Melanocyte of skin (primary cell): ENCODE measurements around the gene CDH15. TPM values are rescaled to one million over a fixed set of nuclear protein-coding genes. Genes with fewer than 3 reads are reported as not detected.

ENCODE experiments used
- total RNA-seq, 2 donors: library from RNA; depleted of rRNA; stranded (reverse); fragments of >200 nt; gene quantifications; 2 replicates each; pipeline ENCODE4 v1.2.3, GENCODE V29; 2012

Gene CDH15, protein sequence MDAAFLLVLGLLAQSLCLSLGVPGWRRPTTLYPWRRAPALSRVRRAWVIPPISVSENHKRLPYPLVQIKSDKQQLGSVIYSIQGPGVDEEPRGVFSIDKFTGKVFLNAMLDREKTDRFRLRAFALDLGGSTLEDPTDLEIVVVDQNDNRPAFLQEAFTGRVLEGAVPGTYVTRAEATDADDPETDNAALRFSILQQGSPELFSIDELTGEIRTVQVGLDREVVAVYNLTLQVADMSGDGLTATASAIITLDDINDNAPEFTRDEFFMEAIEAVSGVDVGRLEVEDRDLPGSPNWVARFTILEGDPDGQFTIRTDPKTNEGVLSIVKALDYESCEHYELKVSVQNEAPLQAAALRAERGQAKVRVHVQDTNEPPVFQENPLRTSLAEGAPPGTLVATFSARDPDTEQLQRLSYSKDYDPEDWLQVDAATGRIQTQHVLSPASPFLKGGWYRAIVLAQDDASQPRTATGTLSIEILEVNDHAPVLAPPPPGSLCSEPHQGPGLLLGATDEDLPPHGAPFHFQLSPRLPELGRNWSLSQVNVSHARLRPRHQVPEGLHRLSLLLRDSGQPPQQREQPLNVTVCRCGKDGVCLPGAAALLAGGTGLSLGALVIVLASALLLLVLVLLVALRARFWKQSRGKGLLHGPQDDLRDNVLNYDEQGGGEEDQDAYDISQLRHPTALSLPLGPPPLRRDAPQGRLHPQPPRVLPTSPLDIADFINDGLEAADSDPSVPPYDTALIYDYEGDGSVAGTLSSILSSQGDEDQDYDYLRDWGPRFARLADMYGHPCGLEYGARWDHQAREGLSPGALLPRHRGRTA
- under 1 TPM; 0.33 to 0.34 TPM for total RNA-seq

DNA sequence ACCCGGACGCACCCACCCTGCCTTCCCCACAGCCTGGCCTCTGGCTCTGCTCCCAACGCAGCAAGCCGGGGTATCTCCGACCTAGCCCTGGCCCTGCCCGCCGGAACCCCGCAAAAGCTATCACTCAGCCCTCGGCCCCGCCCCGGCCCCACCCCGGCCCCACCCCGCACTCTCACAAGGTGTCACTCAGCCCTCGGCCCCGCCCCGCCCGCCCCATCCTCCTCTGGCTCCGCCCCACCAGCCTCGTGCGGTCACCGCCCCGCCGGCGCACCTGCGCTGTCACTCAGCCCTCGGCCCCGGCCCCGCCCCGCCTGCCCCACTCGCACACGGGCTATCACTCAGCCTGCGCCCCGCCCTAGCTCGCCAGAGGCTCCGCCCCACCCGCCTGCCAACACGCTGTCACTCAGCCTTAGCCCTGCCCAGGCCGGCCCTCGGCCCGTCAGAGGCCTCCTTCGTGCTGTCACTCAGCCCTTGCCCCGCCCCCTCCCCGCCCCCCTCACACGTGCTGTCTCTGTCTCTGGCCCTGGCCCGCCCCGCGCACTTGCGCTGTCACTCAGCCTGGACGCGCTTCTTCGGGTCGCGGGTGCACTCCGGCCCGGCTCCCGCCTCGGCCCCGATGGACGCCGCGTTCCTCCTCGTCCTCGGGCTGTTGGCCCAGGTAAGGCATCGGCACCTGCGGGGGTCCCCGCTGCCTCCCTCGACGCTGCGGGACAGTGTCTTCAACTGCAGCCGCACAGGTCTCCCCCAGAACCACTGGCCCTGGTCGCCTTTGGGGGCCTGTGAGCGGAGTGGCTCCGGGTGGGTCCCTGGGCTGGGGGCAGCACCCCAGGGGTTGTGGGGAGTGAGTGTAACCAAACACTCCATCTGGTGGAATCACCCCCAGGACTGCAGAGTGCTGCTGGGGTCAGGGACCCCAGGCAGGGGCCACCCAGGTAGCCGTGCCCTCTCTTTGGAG lies at the start of gene CDH15:
TSS of gene CDH15 (plus strand) at position 533 of the 955 bp plus-strand sequence. CDS start at position 617, 84 bp downstream.

DNA sequence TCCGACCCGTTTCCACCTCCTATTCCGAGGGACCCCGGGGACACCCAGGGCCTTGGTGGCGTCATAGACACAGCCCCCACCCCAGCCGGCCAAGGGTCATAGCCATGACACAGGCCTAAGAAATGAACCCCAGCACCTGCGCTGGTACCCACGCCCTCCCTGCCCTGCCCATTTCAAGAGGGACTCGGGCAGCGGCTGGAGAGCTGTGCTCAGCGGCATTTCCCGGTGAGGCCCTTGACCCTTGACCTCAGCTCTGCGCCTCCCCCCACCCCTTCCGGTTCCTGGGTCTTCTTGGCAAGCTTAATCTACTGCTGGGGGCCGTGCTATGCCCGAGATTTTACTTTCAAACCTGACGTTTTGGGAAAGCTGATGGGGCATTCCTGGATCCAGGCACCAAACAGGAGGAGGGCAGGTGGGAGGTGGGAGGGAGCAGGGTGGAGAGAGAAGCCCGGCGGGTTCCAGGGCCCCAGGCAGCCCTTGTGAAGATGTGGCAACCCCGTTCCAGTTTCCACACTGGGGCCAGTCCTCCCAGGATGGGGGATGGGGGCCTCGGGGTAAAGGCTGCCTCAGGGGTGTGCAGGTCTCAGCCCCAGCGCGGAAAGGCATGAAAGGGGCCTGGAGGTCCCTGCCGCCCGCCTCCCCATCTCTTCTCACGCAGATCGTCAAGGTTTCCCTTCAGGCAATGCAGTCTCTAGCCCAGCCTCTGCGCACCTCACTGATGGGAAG lies 28.7 kb downstream of the CDH15 start, which contains the start of gene SLC22A31:
TSS of gene SLC22A31 (minus strand) at position 414 of the 726 bp plus-strand sequence. CDS start at position 378, 36 bp downstream.

DNA sequence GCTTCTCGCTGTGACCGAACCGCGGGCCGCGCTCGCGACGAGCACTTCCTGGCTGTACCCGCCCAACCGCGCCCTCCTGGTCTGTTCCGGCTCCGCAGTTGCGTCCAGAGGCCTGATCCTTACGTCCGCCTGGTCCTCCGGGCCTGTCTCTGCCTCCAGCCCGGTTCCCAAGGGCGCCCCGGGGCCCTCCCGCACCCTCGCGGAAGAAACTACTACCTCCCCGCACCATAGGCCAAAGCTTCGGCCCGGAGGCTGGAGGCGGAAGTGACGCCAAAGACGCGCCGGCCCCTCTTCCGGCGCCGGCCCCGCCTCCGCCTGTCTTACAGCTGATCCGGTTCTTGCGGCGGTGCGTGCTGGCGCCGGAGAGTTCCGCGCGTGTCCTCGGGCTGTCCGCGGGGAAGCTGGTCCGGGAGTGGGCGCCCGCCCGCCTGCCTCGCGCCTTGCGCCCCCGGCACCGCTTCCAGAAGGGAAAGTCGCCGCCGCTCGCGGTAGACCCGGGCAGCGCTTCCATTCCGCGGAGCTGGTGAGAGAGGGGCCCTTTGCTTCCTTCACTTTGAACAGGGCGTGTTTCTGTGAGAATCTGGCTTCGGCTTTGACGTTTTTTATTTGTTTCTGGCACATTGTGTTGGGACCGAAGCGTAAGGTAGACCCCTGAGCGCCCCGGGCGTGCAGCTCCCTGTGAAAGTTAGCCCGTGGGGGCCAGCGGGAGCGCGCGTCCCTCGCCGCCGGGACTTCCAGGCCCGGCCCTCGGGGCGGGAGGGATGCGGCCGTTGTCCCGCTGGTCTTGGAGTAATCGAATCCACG lies 46.0 kb downstream of the CDH15 start, which contains the start of gene ZNF778:
TSS of gene ZNF778 (plus strand) at position 316 of the 804 bp plus-strand sequence. CDS start 3,425 bp downstream, outside the sequence.

Other genes starting within 250 kb of the CDH15 start
- gene CBFA2T3, start 194.5 kb upstream of the CDH15 start, total RNA-seq = not detected
- gene ACSF3, start 77.9 kb upstream of the CDH15 start, total RNA-seq = 10 to 100 TPM; 22.4 to 24.0 TPM
- gene SLC22A31, start 28.8 kb downstream of the CDH15 start, total RNA-seq = under 1 TPM in 1 of 2 donors, not detected in 1; 0.67 TPM
- gene ZNF778, start 46.0 kb downstream of the CDH15 start, total RNA-seq = 1 to 10 TPM; 7.2 to 8.0 TPM